Gastroesophageal sphincter (tissue), 4 donors: Measurements from ENCODE around the gene ALDH16A1. TPM values are rescaled to one million over a fixed set of nuclear protein-coding genes. Genes with fewer than 3 reads are reported as not detected.
A peak's percentile ranks its signal among the peaks of the same experiment; 100 is the strongest.
"Not testable (repeated sequence)": the region's sequence is repeated elsewhere in the genome, so short reads cannot be mapped to it uniquely, and the experiment has no call there.

Source experiments
- ATAC-seq: fragments of 150-250 bp; one replicate; pipeline ENCODE4 v1.9.1; 2016; ENCODE audit warnings: mild to moderate bottlenecking, moderate library complexity
- H3K27ac ChIP-seq, 4 donors: fragments of 200-600 bp; sonication (generic) in 3 of 4; 1 replicate in 3 of 4; 2 replicates in 1 of 4; pipeline ENCODE4 v1.5.1; 2016 to 2019
- H3K27me3 ChIP-seq: fragments of 200-600 bp; sonication (generic); one replicate; pipeline ENCODE4 v1.5.1; 2019
- H3K36me3 ChIP-seq, 2 donors: fragments of 200-600 bp; sonication (generic); one replicate each; pipeline ENCODE4 v1.5.1; 2019; ENCODE audit warnings: control low read depth in 1 of 2
- H3K4me1 ChIP-seq, 3 donors: fragments of 200-600 bp; sonication (generic); 1 replicate in 2 of 3; 2 replicates in 1 of 3; pipeline ENCODE4 v1.5.1; 2016 to 2019; ENCODE audit warnings: control low read depth in 2 of 3
- H3K4me3 ChIP-seq, 2 donors: fragments of 200-600 bp; sonication (generic); one replicate each; pipeline ENCODE4 v1.5.1; 2019; ENCODE audit warnings: mild to moderate bottlenecking in 1 of 2, moderate library complexity in 1 of 2
- H3K9me3 ChIP-seq, 3 donors: fragments of 200-600 bp; sonication (generic); one replicate each; pipeline ENCODE4 v1.5.1; 2017 to 2019; ENCODE audit warnings: control low read depth in 2 of 3
- EP300 ChIP-seq: sonication (generic); formaldehyde crosslinking; IDR thresholded peaks from one replicate; pipeline ENCODE4 v1.6.1; 2017; ENCODE audit warnings: antibody characterized with exemption, mild to moderate bottlenecking
- POLR2A ChIP-seq, 2 donors: fragments of 450-650 bp; IDR thresholded peaks; one replicate each; pipeline ENCODE4 v1.6.1; 2017; ENCODE audit warnings: antibody characterized with exemption in 2 of 2, mild to moderate bottlenecking in 2 of 2, moderate library complexity in 1 of 2
- POLR2AphosphoS5 ChIP-seq: sonication (generic); formaldehyde crosslinking; IDR thresholded peaks from one replicate; pipeline ENCODE4 v1.6.1; 2017; ENCODE audit warnings: antibody characterized with exemption
- WGBS, 2 donors: methylation state at CpG; one replicate each; pipeline ENCODE4 v1.1.5; 2018; ENCODE audit warnings: low coverage in 1 of 2; 5-methylcytosine and 5-hydroxymethylcytosine counted together
- total RNA-seq, 4 donors: library from RNA; depleted of rRNA; stranded (reverse); fragments of >200 nt; gene quantifications; one replicate each; pipeline ENCODE4 v1.1.0, GENCODE V29; 2016
- TF ChIP-seq, protein P1 (sequence below), 4 experiments: fragments of 200-600 bp in 2 of 4; fragments of 450-650 bp in 2 of 4; sonication (generic) in 1 of 4; IDR thresholded peaks; one replicate each; pipeline ENCODE4 v1.5.1; 2017 to 2019; ENCODE audit warnings: antibody characterized with exemption in 4 of 4, mild to moderate bottlenecking in 2 of 4, moderate library complexity in 2 of 4

ALDH16A1 gene
- total RNA-seq, 4 donors from 2014 or later = 11.8 to 34.4 (median 22.2) TPM

- peak overlapping the region; percentile 31 to 67 for H3K4me3 ChIP-seq
- TF ChIP-seq EP300 (no peak), POLR2A (IDR thresholded peaks at IDR 0.05) (no peak), POLR2AphosphoS5 (no peak)
- TF ChIP-seq, protein P1, sequence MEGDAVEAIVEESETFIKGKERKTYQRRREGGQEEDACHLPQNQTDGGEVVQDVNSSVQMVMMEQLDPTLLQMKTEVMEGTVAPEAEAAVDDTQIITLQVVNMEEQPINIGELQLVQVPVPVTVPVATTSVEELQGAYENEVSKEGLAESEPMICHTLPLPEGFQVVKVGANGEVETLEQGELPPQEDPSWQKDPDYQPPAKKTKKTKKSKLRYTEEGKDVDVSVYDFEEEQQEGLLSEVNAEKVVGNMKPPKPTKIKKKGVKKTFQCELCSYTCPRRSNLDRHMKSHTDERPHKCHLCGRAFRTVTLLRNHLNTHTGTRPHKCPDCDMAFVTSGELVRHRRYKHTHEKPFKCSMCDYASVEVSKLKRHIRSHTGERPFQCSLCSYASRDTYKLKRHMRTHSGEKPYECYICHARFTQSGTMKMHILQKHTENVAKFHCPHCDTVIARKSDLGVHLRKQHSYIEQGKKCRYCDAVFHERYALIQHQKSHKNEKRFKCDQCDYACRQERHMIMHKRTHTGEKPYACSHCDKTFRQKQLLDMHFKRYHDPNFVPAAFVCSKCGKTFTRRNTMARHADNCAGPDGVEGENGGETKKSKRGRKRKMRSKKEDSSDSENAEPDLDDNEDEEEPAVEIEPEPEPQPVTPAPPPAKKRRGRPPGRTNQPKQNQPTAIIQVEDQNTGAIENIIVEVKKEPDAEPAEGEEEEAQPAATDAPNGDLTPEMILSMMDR (IDR thresholded peaks at IDR 0.05) = no peak
- no peaks in the 10 kb centered on the region for H3K9me3 ChIP-seq
- peaks cover 0 to 18% of the 10 kb centered on the region in 2 donors for H3K36me3 ChIP-seq
- H3K27me3 ChIP-seq = peaks cover 54% of the 10 kb centered on the region
- peaks cover 0 to 35% (median 8%) of the 10 kb centered on the region in 3 donors for H3K4me1 ChIP-seq
- peak; percentile 79 for ATAC-seq
- WGBS, 2 donors = 6% methylated on average over 12 of the region's 43 CpGs; no CpG with 5 or more reads in 1 of the 2 donors
- H3K27ac ChIP-seq = peak overlapping the region in 3 of 4 donors; percentile 77 to 82 (median 82)
These were observed 10.2 kb upstream of the ALDH16A1 start for GRCh38 chr19:49442771-49443365.

GRCh38 chr19:49443366-49444099 is 9.5 kb upstream of the ALDH16A1 start:
- peaks cover 0 to 25% of the 10 kb centered on the region in 2 donors for H3K36me3 ChIP-seq
- peak; percentile 88 for ATAC-seq
- TF ChIP-seq, protein P1 (IDR thresholded peaks at IDR 0.05) = peak in 3 of 4 experiments; percentile 77 to 81 (median 79)
- TF ChIP-seq POLR2A (IDR thresholded peaks at IDR 0.05) = no peak
- 2% methylated on average over 12 to 24 of the region's 47 CpGs for WGBS, 2 donors
- H3K4me3 ChIP-seq = peak overlapping the region; percentile 31 to 67
- peaks cover 0 to 42% (median 9%) of the 10 kb centered on the region in 3 donors for H3K4me1 ChIP-seq
- H3K9me3 ChIP-seq = no peaks in the 10 kb centered on the region
- H3K27ac ChIP-seq = peak overlapping the region in 3 of 4 donors; percentile 77 to 82 (median 82)
- H3K27me3 ChIP-seq = peaks cover 47% of the 10 kb centered on the region

GRCh38 chr19:49444100-49444700 is 8.8 kb upstream of the ALDH16A1 start:
- H3K4me3 ChIP-seq, ATAC-seq, H3K9me3 ChIP-seq: not testable (repeated sequence)
- peak overlapping the region in 1 of 4 donors; percentile 82 for H3K27ac ChIP-seq
- H3K4me1 ChIP-seq = peaks cover 0 to 43% (median 9%) of the 10 kb centered on the region in 3 donors
- H3K27me3 ChIP-seq = peaks cover 41% of the 10 kb centered on the region
- WGBS, 2 donors = 41% methylated on average over 2 of the region's 5 CpGs; no CpG with 5 or more reads in 1 of the 2 donors
- peaks cover 0 to 32% of the 10 kb centered on the region in 2 donors for H3K36me3 ChIP-seq

DNA sequence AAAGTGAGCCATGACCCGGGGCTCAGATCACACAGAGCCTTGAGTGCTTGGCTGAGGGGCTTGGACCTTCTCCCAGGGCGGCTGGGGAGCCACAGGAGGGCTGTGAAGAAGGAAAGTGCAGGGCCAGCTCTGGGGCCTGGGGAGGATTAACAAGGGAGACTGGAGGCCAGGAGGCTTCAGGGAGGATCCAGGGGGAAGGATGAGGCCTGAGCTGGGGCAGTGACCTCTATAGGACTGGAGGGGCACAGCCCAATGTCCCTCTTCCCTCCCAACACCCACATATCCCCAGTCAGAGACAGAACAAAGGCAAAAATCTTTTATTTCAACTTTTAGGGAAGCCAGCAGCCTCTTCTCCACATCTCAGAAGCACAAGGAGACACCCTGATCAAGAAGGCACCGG is 7.0 kb upstream of the ALDH16A1 start:
- ATAC-seq = no peak
- H3K4me1 ChIP-seq = peaks cover 0 to 51% (median 14%) of the 10 kb centered on the region in 3 donors
- TF ChIP-seq EP300 = no peak

GRCh38 chr19:49447485-49448431 is 5.3 kb upstream of the ALDH16A1 start:
- Histone ChIP-seq H3K4me3 (no peak overlapping the region), H3K4me1 (peaks cover 0 to 47% (median 9%) of the 10 kb centered on the region in 3 donors), H3K27ac (peak overlapping the region in 2 of 4 donors; percentile 28 to 35), H3K36me3 (peaks cover 0 to 45% of the 10 kb centered on the region in 2 donors), H3K9me3 (no peaks in the 10 kb centered on the region), H3K27me3 (peaks cover 5% of the 10 kb centered on the region)
- WGBS, 2 donors = 68 to 71% methylated on average over 5 to 17 of the region's 32 CpGs
- TF ChIP-seq EP300 (no peak), POLR2AphosphoS5 (no peak), POLR2A (IDR thresholded peaks at IDR 0.05) (no peak)
- TF ChIP-seq, protein P1 (IDR thresholded peaks at IDR 0.05) = no peak
- ATAC-seq = no peak

More for the DNA sequence above, 7.0 kb upstream of the ALDH16A1 start:
- no peaks in the 10 kb centered on the region for H3K9me3 ChIP-seq
- H3K4me3 ChIP-seq = no peak overlapping the region
- peaks cover 23% of the 10 kb centered on the region for H3K27me3 ChIP-seq
- H3K36me3 ChIP-seq = peaks cover 0 to 45% of the 10 kb centered on the region in 2 donors
- WGBS, 2 donors = 100% methylated on average over 1 of the region's 3 CpGs
- H3K27ac ChIP-seq = no peak overlapping the region
